Neural progenitor cell (in vitro differentiated cells): ENCODE results near the gene FAM3C. TPM values are rescaled to one million over a fixed set of nuclear protein-coding genes. Genes with fewer than 3 reads are reported as not detected.
"Not testable (repeated sequence)": the region's sequence is repeated elsewhere in the genome, so short reads cannot be mapped to it uniquely, and the experiment has no call there.

Experiments
- DNase-seq: peaks from one replicate; pipeline ENCODE4 v3.0.0-alpha.2; 2016; ENCODE audit warnings: low spot score
- H2AFZ ChIP-seq: fragments of 200-600 bp; sonication (generic); replicated peaks from 2 replicates; pipeline ENCODE4 v1.6.1; 2016; ENCODE audit warnings: antibody characterized with exemption
- H3F3A ChIP-seq: fragments of 200-600 bp; sonication (generic); 2 replicates; pipeline ENCODE4 v1.6.1; 2016; ENCODE audit warnings: antibody characterized with exemption, low read depth
- H3K27ac ChIP-seq: fragments of 200-600 bp; sonication (generic); 2 replicates; pipeline ENCODE4 v1.5.1; 2016; ENCODE audit warnings: mild to moderate bottlenecking
- H3K27me3 ChIP-seq: fragments of 200-600 bp; sonication (generic); 2 replicates; pipeline ENCODE4 v1.6.1; 2016; ENCODE audit warnings: mild to moderate bottlenecking, moderate library complexity
- H3K36me3 ChIP-seq: fragments of 200-600 bp; sonication (generic); 2 replicates; pipeline ENCODE4 v1.5.1; 2016
- H3K4me1 ChIP-seq: fragments of 200-600 bp; sonication (generic); 2 replicates; pipeline ENCODE4 v1.6.1; 2016; ENCODE audit warnings: mixed run types
- H3K4me2 ChIP-seq: fragments of 200-600 bp; sonication (generic); 2 replicates; pipeline ENCODE4 v1.6.1; 2016
- H3K4me3 ChIP-seq: fragments of 200-600 bp; sonication (generic); 2 replicates; pipeline ENCODE4 v1.5.1; 2016
- H3K79me2 ChIP-seq: fragments of 200-600 bp; sonication (generic); 2 replicates; pipeline ENCODE4 v1.6.1; 2016; ENCODE audit warnings: low read depth
- H3K9ac ChIP-seq: fragments of 200-600 bp; sonication (generic); 2 replicates; pipeline ENCODE4 v1.6.1; 2016
- H3K9me3 ChIP-seq: fragments of 200-600 bp; sonication (generic); 2 replicates; pipeline ENCODE4 v1.5.1; 2016; ENCODE audit warnings: low read depth
- H4K20me1 ChIP-seq: fragments of 200-600 bp; sonication (generic); 2 replicates; pipeline ENCODE4 v1.6.1; 2016; ENCODE audit warnings: low read depth
- H3K27ac Mint-ChIP-seq: 3 replicates; pipeline ENCODE4 v1.8.0; 2021; ENCODE audit warnings: mixed read lengths
- H3K27me3 Mint-ChIP-seq: 2 replicates; pipeline ENCODE4 v1.8.0; 2022; ENCODE audit warnings: low read depth, mild to moderate bottlenecking, inconsistent platforms, moderate library complexity, mixed read lengths; ENCODE audit not compliant: insufficient read depth
- H3K36me3 Mint-ChIP-seq: 3 replicates; pipeline ENCODE4 v1.8.0; 2021; ENCODE audit warnings: mixed read lengths
- H3K4me1 Mint-ChIP-seq: 3 replicates; pipeline ENCODE4 v1.8.0; 2021; ENCODE audit warnings: mixed read lengths
- H3K4me3 Mint-ChIP-seq: 3 replicates; pipeline ENCODE4 v1.8.0; 2021; ENCODE audit warnings: mild to moderate bottlenecking, moderate library complexity, mixed read lengths
- H3K9me3 Mint-ChIP-seq: 3 replicates; pipeline ENCODE4 v1.8.0; 2020; ENCODE audit warnings: mixed read lengths
- CTCF ChIP-seq: fragments of 200-600 bp; sonication (generic); IDR thresholded peaks from 2 replicates; pipeline ENCODE4 v1.5.1; 2017; ENCODE audit warnings: antibody characterized with exemption, mild to moderate bottlenecking
- EZH2 ChIP-seq: fragments of 200-600 bp; sonication (generic); IDR thresholded peaks from 2 replicates; pipeline ENCODE4 v1.6.1; 2017; ENCODE audit warnings: antibody characterized with exemption, mild to moderate bottlenecking, moderate library complexity
- EZH2phosphoT487 ChIP-seq: fragments of 200-600 bp; sonication (generic); IDR thresholded peaks from 2 replicates; pipeline ENCODE4 v1.6.1; 2017; ENCODE audit warnings: antibody characterized with exemption
- total RNA-seq: library from RNA; depleted of rRNA; stranded (reverse); fragments of >200 nt; gene quantifications from 2 replicates; pipeline ENCODE4 v1.2.3, GENCODE V29; 2015; ENCODE audit warnings: low replicate concordance

FAM3C gene
- total RNA-seq, 1 donor from 2014 or later: 96.7 TPM

GRCh38 chr7:121438043-121438955, 42.2 kb upstream of the FAM3C start:
- H3K36me3 Mint-ChIP-seq, H3K79me2 ChIP-seq, H3K36me3 ChIP-seq, H3K9ac ChIP-seq, H2AFZ ChIP-seq, H3K9me3 ChIP-seq, H3F3A ChIP-seq, H3K27me3 ChIP-seq, H3K27me3 Mint-ChIP-seq, H4K20me1 ChIP-seq: not testable (repeated sequence)
- TF ChIP-seq CTCF: peak; percentile 28
- H3K4me2 ChIP-seq: peak overlapping the region; percentile 60
- H3K27ac ChIP-seq: peak overlapping the region; percentile 27
- peaks cover 16% of the 10 kb centered on the region for H3K4me1 Mint-ChIP-seq
- peak; percentile 89 for DNase-seq
- peaks cover 19% of the 10 kb centered on the region for H3K4me1 ChIP-seq
- H3K4me3 ChIP-seq: peak overlapping the region; percentile 8
- H3K27ac Mint-ChIP-seq: peak overlapping the region; percentile 96
- H3K9me3 Mint-ChIP-seq: peaks cover 14% of the 10 kb centered on the region
- peak overlapping the region; percentile 70 for H3K4me3 Mint-ChIP-seq

GRCh38 chr7:121437470-121437869, 41.4 kb upstream of the FAM3C start:
- peaks cover 7% of the 10 kb centered on the region for H3F3A ChIP-seq
- TF ChIP-seq EZH2phosphoT487 (no peak), EZH2 (no peak), CTCF (no peak)
- no peak overlapping the region for H3K4me2 ChIP-seq
- no peaks in the 10 kb centered on the region for H3K79me2 ChIP-seq
- Mint-ChIP-seq H3K36me3 (peaks cover 8% of the 10 kb centered on the region), H3K27ac (no peak overlapping the region), H3K4me3 (no peak overlapping the region), H3K4me1 (peaks cover 16% of the 10 kb centered on the region), H3K27me3 (peaks cover 2% of the 10 kb centered on the region), H3K9me3 (peaks cover 14% of the 10 kb centered on the region)
- no peaks in the 10 kb centered on the region for H4K20me1 ChIP-seq
- no peak overlapping the region for H3K9ac ChIP-seq
- H3K4me3 ChIP-seq: no peak overlapping the region
- peaks cover 19% of the 10 kb centered on the region for H3K4me1 ChIP-seq
- H3K9me3 ChIP-seq: no peaks in the 10 kb centered on the region
- no peaks in the 10 kb centered on the region for H3K27me3 ChIP-seq
- no peak overlapping the region for H2AFZ ChIP-seq
- no peaks in the 10 kb centered on the region for H3K36me3 ChIP-seq
- H3K27ac ChIP-seq: no peak overlapping the region
- no peak for DNase-seq

GRCh38 chr7:121436688-121437087, 40.6 kb upstream of the FAM3C start:
- no peaks in the 10 kb centered on the region for H3K27me3 ChIP-seq
- no peak for DNase-seq
- H2AFZ ChIP-seq: no peak overlapping the region
- peaks cover 8% of the 10 kb centered on the region for H3K36me3 Mint-ChIP-seq
- H3K9me3 ChIP-seq: no peaks in the 10 kb centered on the region
- H3K4me3 Mint-ChIP-seq: no peak overlapping the region
- no peak overlapping the region for H3K4me2 ChIP-seq
- no peak overlapping the region for H3K27ac ChIP-seq
- H3K4me3 ChIP-seq: no peak overlapping the region
- no peaks in the 10 kb centered on the region for H3K36me3 ChIP-seq
- no peaks in the 10 kb centered on the region for H4K20me1 ChIP-seq
- peaks cover 14% of the 10 kb centered on the region for H3K9me3 Mint-ChIP-seq
- H3K4me1 Mint-ChIP-seq: peaks cover 16% of the 10 kb centered on the region
- peaks cover 2% of the 10 kb centered on the region for H3K27me3 Mint-ChIP-seq
- no peaks in the 10 kb centered on the region for H3K79me2 ChIP-seq
- TF ChIP-seq CTCF: no peak
- TF ChIP-seq EZH2phosphoT487: no peak
- no peak for TF ChIP-seq EZH2
- no peak overlapping the region for H3K27ac Mint-ChIP-seq
- H3F3A ChIP-seq: peaks cover 7% of the 10 kb centered on the region
- H3K9ac ChIP-seq: no peak overlapping the region
- H3K4me1 ChIP-seq: peaks cover 19% of the 10 kb centered on the region
